ENCODE data around the gene WASHC3.
"Not testable (repeated sequence)": the region's sequence is repeated elsewhere in the genome, so short reads cannot be mapped to it uniquely, and the experiment has no call there.

WASHC3 gene, protein sequence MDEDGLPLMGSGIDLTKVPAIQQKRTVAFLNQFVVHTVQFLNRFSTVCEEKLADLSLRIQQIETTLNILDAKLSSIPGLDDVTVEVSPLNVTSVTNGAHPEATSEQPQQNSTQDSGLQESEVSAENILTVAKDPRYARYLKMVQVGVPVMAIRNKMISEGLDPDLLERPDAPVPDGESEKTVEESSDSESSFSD

DNA sequence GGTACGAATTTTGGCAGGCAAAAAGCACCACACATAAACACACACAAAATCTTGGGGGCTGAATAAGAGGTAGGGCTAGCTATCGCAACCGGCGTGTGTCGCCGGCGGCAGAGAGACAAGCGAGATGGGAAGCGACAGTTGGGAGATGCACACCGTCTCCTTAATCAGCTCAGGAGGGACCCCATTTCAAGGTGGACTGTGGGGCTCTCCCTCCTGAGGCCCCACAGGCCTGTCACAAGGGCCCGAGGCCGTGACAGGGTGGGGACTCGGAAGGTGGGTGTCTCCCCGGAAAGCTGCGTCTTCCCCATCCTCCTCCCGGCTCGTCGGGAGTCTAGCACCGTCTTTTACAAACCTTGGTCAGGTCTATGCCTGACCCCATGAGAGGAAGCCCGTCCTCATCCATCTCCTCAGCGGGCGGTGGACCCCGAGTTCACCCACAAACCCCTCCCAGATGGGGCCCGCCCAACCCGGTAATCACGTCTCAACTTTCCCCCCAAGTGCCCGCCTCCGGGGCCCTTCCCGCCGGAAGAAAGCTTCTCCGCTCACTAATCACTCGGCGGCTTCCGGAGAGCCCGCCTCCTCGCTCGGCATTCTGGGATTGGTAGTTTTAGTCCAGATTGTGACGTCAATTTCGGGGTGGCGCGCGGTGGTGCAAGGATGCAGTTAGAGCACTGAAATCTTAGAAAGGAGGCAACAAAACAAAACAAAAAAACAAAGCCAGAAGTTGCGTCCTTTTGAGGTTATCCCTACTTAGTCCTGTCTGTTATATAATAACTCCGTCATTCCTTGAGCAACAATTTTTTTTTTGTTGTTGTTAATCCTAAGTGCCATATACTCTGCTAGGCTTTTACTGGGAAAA, at the start of gene WASHC3:
TSS of gene WASHC3 (minus strand) at position 432 of the 859 bp plus-strand sequence. CDS start at position 403, 29 bp downstream.
- peak; percentile 87 to 94 (median 90) for DNase-seq

DNA sequence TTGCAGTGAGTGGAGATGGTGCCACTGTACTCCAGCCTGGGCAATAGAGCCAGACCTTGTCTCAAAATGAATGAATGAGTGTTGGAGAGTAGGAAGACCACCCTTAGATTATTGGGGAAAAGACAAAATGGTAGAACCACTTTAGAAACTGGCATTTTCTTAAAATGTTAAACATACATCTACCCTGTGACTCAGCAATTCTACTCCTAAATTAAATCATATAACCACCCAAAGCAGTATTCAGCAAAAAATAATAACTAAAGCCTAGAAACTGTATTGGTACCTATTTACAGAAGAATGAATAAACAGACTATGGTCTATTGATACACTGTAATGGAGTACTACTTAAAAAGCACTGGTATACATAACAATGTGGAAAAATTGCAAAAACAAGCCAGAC, 49.0 kb upstream of the WASHC3 start:
- DNase-seq: no peak

DNA sequence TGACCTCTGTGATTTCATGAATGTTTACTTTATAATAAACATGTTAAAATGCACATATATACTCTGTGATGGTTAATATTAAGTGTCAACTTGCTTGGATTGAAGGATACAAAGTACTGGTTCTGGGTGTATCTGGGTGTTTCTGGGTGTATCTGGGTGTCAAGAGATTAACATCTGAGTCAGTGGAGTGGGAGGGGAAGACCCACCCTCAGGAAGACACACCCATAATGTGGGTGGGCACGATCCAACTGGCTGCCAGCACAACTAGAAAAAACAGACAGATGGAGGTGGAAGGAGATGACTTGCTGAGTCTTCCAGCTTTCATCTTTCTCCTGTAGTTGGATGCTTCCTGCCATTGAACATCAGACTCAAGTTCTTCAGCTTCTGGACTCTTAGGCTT, 46.2 kb upstream of the WASHC3 start:
- no peak for DNase-seq

DNA sequence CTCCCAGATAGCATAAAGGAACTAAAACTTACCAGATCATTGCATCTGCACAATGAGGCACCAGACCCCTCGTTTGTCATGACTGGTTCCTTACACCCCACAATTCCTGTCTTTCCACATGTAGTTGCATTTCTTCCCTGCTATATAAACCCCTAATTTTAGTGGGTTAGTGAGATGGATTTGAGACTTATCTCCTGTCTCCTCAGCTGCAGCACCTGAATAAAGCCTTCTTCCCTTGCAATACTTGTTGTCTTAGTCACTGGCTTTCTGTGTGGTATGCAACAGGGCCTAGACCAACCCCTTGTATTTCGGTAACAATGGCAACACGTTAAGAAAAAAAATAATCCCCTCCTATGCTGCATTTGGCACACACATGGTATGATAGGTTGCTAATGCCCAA, 45.1 kb upstream of the WASHC3 start:
- DNase-seq: no peak

DNA sequence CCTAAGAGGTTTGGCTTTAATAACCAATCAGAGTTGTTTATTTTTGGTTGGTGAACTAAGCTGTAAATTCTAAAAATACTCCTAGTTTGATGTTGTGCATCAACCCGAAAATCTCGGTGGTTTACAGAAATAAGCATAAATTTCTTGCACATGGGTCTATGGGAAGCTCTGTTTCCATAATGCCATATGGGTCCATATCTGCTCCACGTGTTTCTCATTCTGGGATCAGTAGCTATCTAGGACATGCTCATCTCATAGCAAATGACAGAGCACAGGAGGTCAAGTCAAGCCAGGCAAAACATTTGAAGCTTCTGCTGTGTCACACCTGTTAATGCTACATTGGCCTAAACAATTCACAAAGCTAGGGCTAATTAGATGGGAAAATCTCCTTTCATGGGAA, 35.1 kb upstream of the WASHC3 start:
- no peak for DNase-seq

DNA sequence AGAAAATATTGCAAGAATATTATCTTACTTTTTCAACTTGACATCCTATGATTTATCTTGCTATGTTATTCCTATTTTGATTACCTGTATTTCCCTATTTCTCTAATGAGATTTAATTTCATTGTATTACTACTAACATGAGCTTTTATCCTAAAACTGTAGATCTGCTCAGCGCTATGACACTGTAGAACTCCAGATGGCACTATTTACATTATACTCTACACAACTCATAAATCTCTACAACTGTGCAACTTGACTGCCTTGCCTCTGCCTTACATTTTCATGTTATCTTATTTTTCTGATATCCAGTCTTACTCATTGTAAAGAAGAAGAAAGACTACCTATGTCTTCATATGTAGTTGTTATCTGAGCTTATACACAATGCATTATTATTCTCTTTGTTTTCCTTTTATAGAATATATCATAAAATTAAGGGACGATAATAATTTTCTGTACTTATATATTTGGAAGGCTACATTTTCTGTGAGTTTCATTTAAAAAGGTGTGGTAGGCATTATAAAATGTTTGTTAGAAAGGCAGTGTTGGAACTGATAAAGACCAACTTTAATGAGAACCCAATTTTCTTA, 34.0 kb upstream of the WASHC3 start:
- DNase-seq: no peak

DNA sequence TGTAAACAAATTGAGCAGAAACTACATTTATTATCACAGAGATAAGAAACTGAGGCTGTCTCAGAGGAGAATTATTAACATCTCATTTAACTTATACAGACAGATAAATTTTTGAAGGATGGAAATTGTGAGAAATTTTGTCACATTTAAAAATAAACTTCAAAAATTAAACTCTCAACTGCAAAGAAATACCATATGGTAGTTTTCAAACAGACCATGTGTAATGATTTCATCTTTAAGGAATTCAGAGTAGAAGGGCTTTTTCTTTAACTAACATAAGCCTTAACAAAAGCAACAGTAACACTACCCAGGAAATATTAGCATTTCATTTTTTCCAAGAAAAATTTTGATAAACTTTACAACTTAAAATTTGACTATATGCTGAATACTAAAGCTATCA, 31.5 kb upstream of the WASHC3 start:
- DNase-seq: no peak

DNA sequence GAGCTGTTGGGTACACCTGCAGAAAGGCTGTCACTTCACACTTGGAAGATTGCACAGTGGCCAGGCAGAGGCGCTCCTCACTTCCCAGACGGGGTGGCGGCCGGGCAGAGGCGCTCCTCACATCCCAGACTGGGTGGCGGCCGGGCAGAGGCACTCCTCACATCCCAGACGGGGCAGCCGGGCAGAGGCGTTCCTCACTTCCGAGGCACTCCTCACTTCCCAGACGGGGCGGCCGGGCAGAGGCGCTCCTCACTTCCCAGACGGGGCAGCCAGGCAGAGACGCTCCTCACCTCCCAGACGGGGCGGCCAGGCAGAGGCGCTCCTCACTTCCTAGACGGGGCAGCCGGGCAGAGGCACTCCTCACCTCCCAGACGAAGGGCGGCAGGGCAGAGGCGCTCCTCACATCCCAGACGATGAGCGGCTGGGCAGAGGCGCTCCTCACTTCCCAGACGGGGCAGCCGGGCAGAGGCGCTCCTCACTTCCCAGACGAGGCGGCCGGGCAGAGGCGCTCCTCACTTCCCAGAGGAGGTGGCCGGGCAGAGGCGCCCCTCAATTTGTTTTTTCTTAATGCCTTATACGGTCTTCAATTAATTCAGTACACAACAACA, 27.5 kb upstream of the WASHC3 start:
- DNase-seq: not testable (repeated sequence)

DNA sequence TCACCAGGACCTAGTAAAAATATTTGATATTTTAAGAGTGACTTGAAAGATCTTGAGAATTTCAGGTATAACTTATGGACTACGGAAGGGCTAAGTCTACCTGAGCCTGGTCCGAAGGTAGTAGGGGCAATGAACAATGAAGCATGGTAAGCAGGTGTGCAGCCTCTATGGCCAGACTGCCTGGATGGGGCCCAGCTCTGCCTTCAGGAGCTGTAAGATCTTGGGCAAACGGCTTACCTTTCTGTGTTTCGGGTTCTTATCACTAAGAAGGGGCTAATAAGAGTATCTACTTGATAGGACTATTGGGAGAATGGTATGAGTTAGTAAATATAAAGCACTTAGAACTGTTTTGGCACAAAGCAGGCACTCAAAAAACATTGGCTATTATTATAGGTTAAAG, 19.1 kb upstream of the WASHC3 start:
- DNase-seq: no peak

DNA sequence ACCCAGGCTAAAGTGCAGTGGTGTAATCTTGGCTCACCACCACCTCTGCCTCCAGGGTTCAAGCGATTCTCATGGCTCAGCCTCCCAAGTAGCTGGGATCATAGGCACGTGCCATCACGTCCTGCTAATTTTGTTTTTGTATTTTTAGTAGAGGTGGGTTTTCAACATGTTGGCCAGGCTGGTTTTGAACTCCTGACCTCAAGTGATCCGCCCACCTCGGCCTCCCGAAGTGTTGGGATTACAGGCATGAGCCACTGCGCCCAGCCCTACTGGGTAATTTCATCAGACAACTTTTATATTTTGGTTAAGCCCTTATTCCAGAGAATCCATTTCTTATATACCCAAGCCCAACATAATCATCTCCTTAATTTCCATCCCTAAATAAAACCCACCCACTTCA, 10.3 kb upstream of the WASHC3 start:
- not testable (repeated sequence) for DNase-seq

DNA sequence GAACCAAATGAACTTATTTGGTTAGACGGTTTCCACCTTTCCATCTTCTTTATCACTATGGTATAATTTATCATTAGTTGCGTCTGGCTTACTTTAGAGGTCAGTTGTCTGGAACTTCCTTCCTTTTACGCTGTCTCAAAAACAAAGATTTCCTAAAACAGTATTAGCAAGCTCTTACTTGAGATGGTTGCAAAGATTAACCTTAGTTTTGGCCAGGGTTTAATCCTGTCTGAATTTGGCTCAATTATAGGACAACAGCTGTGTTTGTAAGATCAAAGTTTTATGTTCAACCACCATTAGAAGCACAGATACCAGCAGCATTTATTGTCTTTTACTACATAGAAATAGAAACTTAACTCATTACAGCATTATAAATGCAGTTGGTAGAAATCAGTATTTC, 7.9 kb upstream of the WASHC3 start:
- DNase-seq: no peak

DNA sequence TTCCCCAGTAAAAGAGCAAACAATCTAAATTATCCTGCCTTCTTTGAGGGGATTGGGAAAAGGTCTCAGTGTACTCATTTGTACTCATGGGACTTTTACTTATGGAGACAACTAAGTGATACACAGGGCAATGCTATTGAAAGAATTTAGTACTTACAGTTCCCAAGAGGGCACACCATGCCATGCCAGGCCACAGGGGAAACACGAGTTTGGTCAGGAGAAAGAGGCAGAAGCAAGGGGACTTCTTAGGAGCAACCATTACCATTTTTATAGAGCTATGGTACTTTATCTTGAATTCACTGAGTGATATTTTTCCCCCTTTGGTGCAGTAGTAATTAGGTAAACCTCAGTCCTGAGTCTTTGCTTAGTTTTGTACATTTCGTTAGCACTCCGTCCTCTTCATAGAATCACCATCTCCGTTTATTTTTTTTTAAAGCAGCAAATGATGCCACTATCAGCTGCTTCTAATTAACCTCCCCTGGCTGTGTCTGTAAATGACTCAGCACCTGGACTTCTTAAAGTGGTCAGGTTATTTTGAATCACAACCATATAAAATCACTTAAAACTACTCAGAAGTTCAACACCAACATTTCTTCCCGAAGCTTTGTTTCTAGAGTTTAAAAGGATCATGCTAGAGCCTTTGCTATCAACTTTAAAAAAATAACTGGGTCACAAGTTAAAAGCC, 5.9 kb upstream of the WASHC3 start:
- DNase-seq: no peak

DNA sequence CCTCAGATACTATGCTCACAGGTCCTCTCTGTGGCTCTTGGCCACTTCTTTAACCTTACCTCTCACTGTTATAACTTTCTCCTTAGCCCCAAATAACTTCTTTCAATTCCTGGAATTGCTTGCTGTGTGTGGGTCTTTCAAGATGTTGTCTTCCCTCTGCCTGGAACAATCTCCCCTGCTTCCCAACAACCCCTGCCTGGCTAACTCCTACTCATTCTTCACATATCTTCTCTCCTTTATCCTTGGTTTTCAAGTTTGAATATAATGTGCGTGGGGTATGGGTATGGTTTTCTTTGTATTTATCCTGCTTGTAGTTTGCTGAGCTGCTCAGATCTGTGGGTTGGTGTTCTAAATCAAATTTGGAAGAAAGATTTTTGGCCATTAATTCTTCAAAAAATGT, 2.7 kb upstream of the WASHC3 start:
- DNase-seq: no peak

DNA sequence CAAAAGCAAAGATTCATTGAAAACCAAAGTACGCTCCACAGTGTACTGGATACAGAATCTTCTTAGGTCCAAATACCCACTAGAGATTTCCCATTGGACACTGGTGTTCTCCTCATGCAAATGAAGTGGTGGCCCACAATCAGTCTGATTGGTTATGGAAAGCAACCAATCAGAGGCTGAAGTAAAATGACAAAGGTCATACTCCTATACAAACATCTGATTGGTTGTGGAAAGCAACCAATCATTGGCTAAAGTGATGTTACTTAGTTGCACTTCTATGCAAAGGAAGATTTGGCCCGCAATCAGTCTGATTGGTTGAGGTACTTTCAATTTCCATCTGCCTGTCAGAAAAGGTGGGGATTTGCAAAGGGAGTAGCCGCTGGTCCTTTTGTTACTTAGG, 1.3 kb upstream of the WASHC3 start:
- no peak for DNase-seq

DNA sequence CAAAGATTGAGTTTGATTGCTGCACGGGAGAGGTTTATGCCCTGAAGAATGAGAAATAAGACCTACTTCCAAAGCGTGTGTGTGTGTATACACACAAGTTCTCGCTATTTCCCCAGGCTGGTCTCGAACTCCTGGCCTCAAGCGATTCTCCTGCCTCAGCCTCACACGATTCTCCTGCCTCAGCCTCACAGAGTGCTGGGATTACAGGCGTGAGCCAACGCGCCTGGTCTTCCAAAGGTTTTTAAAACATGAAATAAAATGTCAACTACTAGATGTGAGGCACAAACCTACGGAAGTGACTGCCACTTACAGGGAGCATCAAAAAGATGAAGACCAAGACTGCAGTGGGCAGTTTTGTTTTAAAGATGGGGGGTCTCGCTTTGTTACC, 622 bp upstream of the WASHC3 start:
- no peak for DNase-seq

DNA sequence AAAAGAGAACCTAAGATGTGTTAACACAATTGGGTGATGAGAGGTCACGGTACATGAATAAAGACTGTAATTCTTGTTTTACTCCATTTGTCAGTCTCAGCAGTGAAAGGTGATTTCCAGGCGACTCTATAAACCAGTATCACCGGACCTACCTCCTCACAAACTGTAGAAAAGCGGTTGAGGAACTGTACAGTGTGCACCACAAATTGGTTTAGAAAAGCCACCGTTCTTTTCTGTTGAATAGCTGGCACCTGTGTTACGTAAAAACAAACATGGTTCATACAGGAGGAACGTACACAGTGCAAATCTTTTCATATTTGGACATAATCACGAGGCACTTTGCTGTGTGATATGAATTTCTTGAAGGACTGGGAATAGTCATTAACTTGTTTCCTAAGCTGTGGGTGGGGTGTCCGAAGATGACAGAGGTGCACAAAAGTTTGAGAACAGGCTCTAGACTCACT, 663 bp downstream of the WASHC3 start:
- no peak for DNase-seq

DNA sequence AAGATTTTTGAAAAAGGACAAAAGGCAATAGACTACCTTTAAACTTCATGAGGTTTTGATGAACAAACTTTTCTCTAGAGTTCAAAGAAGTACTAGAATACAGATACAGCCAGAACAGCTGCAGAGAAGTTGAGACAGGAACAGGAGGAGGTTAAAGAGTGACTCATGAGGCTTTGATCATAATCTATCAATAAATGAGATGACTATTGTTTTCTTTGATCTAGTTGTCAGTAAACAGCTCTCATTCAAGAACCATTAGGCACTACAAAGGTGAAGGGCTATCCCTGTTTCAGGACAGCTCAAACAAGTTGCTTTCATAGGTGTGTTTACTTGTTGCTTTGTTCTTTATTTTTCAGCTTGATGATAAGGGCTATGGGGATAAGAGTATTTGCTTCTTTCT, 2.4 kb downstream of the WASHC3 start:
- no peak for DNase-seq

DNA sequence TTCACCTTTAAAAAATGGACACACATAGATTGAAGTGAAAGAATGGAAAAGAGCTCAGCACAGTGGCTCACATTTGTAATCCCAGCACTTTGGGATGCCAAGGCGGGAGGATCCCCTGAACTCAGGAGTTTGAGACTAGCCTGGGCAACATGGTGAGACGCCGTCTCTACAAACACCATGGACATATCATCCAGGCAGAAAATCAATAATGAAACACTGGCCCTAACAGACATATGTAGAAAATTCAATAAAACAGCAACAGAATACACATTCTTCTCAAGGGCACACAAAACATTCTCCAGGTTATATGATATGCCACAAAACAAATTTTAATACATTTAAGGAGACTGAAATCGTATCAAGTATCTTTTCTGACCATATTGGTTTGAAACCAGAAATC, 7.4 kb downstream of the WASHC3 start:
- DNase-seq: no peak

DNA sequence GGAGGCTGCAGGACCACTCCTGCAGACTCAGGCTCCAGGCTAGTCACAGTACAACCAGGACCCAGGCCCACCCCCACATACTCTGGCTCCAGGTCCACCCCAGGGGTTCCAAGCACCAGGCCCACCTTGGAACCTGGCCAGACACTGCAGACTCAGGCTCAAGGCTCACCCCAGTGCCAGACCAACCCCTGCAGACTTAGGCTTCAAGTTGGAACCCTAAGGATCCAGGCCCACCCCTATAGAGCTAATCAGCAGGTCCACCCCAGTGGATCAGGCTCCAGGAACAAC, 8.8 kb downstream of the WASHC3 start:
- DNase-seq: no peak

DNA sequence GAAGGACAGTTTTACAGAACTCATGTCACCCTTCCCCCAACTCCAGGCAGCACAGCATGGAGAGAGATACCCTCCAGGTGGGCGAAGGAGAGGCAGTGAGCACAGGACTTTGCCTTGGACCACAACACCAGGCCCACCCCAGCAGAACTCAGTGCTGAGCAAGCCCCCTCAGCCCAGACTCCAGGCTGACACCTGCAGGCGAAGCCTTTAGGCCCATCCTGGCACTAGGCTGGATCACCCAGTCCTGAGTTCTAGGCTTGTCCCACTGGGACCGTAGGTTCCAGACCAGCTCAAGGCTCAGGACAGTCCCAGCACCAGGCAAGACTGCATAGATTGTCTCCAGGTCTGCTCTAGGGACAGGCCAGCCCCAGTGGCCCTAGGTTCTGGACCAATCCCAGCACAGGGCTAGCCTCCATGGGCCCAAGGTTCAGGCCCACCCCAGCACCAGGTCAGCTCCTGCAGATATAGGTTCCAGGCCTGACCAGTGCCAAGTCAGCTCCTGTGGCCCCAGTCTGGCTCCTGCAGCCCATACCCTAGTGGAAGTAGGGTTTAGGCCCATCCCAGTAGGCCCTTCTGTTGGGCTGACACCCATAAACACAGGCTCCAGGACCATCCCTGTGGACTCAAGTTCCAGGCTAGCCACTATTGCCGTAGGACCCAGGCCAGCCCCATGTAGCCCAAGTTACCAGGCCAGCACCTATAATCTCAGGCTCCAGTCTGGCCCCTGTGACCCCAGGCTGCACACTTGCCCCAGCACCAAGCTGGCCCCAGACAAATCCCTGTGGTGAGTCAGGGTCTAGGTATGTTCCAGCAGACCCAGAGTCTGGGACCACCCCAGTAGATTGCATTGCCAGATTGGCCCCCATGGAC, 9.4 kb downstream of the WASHC3 start:
- no peak for DNase-seq

DNA sequence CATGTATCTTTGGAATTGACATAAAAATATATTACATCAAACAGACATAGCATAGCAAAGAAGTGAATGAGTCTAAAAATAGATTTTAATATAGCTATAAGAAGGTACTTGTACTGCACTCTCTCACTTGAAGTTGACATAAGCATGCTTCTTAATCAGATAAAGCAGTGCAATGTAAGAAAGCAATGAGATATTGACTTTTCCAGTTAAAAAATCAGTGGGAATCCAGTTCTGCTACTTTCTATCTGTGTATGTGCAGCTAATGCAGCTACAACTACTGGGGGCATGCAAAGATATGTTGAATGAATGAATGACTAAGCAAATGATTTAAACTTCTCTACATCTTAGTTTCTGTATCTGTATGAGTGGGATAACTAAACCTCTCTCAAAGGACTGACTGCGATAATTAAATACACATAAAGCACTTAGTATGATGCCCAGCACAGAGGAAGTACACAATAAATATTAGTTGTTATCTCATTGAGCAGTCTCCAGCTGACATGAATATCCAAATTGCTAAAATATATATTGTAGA, 10.3 kb downstream of the WASHC3 start:
- no peak for DNase-seq
